T-helper 2 cell treated with Interferon-gamma antibody and Interleukin-4, amounts not matched to agents 5 μg/mL and 100 μg/mL, for 36 hours (primary cell): Measurements from ENCODE around the gene BICRA.
A peak's percentile ranks its signal among the peaks of the same experiment; 100 is the strongest.
"Not testable (repeated sequence)": the region's sequence is repeated elsewhere in the genome, so short reads cannot be mapped to it uniquely, and the experiment has no call there.

ENCODE experiments used
- DNase-seq: peaks from one replicate; pipeline ENCODE4 v3.0.0; 2021; ENCODE audit warnings: low spot score
- H3K27ac Mint-ChIP-seq: one replicate; pipeline ENCODE4 v1.8.0; 2021; ENCODE audit warnings: mild to moderate bottlenecking, mixed read lengths
- H3K27me3 Mint-ChIP-seq: one replicate; pipeline ENCODE4 v1.8.0; 2021; ENCODE audit warnings: low read depth, mixed read lengths
- H3K36me3 Mint-ChIP-seq: one replicate; pipeline ENCODE4 v1.8.0; 2021; ENCODE audit warnings: low read depth, mixed read lengths
- H3K4me1 Mint-ChIP-seq: one replicate; pipeline ENCODE4 v1.8.0; 2021; ENCODE audit warnings: low read depth, mixed read lengths
- H3K4me3 Mint-ChIP-seq: one replicate; pipeline ENCODE4 v1.8.0; 2022; ENCODE audit warnings: mild to moderate bottlenecking, moderate library complexity, mixed read lengths
- H3K9me3 Mint-ChIP-seq: one replicate; pipeline ENCODE4 v1.8.0; 2021; ENCODE audit warnings: mixed read lengths

BICRA gene

GRCh38 chr19:47593860-47594259 lies 15.1 kb upstream of the BICRA start:
- H3K4me3 Mint-ChIP-seq: no peak overlapping the region
- no peaks in the 10 kb centered on the region for H3K9me3 Mint-ChIP-seq
- H3K27me3 Mint-ChIP-seq: peaks cover 10% of the 10 kb centered on the region
- no peaks in the 10 kb centered on the region for H3K36me3 Mint-ChIP-seq
- H3K27ac Mint-ChIP-seq: no peak overlapping the region
- H3K4me1 Mint-ChIP-seq: peaks cover 7% of the 10 kb centered on the region
- no peak for DNase-seq

GRCh38 chr19:47595944-47596343 lies 13.0 kb upstream of the BICRA start:
- Mint-ChIP-seq H3K27ac (no peak overlapping the region), H3K4me3 (no peak overlapping the region), H3K27me3 (peaks cover 5% of the 10 kb centered on the region), H3K9me3 (no peaks in the 10 kb centered on the region), H3K4me1 (peaks cover 16% of the 10 kb centered on the region), H3K36me3 (no peaks in the 10 kb centered on the region)
- no peak for DNase-seq

- no peak for DNase-seq
- H3K27ac Mint-ChIP-seq: no peak overlapping the region
- H3K4me3 Mint-ChIP-seq: peak overlapping the region; percentile 84
- peaks cover 6% of the 10 kb centered on the region for H3K27me3 Mint-ChIP-seq
- no peaks in the 10 kb centered on the region for H3K9me3 Mint-ChIP-seq
- H3K36me3 Mint-ChIP-seq: no peaks in the 10 kb centered on the region
- peaks cover 25% of the 10 kb centered on the region for H3K4me1 Mint-ChIP-seq
Measured at GRCh38 chr19:47598407-47599349, 10.3 kb upstream of the BICRA start.

- peak overlapping the region; percentile 84 for H3K4me3 Mint-ChIP-seq
- H3K9me3 Mint-ChIP-seq, H3K27me3 Mint-ChIP-seq, DNase-seq, H3K36me3 Mint-ChIP-seq: not testable (repeated sequence)
- peaks cover 28% of the 10 kb centered on the region for H3K4me1 Mint-ChIP-seq
- peak overlapping the region; percentile 84 for H3K27ac Mint-ChIP-seq
Measured at GRCh38 chr19:47599671-47600245, 9.2 kb upstream of the BICRA start.

DNA sequence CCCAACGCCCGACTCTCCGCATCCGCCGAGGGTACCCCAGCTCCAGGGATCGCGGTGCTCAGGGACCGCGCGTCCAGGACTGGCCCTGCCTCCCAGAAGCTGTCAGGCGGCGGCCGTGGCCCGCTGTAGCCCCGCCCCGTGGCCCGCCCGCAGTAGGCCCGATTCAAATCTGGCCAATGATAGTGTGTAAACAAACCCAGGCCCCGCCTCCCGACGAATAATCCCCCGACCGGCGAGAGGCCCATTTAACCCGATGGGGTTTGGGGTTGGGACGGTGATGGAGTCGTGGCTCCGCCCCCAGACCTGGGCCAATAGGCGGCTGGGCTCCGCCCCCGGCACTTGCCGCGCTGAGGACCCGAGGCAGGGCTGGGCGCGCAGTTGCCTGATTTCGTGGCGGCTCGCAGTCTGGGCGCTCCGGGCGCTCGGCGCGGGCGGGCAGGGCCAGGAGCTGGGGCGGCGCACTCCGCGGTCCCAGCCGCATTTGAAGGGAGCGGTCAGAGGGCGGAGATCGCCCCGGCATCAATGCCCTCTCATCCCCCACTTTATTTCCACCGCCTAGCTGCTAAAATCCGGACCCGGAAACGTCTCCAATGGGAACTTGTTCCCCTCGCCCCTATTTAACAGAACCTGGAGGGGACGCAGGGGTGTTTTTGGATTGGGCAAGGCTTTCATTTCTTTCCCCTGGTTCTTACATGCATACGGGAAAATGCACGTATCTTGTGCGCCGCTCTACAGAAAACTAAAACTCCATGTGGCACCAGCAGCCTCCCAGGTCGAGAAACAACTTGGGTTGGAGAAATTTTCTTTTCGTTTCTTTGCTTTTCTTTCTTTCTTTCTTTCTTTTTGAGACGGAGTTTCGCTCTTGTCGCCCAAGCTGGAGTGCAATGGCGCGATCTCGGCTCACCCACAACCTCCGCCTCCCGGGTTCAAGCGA lies 8.4 kb upstream of the BICRA start:
- H3K9me3 Mint-ChIP-seq: no peaks in the 10 kb centered on the region
- peak overlapping the region; percentile 84 for H3K27ac Mint-ChIP-seq
- peaks cover 6% of the 10 kb centered on the region for H3K27me3 Mint-ChIP-seq
- no peaks in the 10 kb centered on the region for H3K36me3 Mint-ChIP-seq
- peak; percentile 98 for DNase-seq
- H3K4me3 Mint-ChIP-seq: peak overlapping the region; percentile 88
- H3K4me1 Mint-ChIP-seq: peaks cover 28% of the 10 kb centered on the region

DNA sequence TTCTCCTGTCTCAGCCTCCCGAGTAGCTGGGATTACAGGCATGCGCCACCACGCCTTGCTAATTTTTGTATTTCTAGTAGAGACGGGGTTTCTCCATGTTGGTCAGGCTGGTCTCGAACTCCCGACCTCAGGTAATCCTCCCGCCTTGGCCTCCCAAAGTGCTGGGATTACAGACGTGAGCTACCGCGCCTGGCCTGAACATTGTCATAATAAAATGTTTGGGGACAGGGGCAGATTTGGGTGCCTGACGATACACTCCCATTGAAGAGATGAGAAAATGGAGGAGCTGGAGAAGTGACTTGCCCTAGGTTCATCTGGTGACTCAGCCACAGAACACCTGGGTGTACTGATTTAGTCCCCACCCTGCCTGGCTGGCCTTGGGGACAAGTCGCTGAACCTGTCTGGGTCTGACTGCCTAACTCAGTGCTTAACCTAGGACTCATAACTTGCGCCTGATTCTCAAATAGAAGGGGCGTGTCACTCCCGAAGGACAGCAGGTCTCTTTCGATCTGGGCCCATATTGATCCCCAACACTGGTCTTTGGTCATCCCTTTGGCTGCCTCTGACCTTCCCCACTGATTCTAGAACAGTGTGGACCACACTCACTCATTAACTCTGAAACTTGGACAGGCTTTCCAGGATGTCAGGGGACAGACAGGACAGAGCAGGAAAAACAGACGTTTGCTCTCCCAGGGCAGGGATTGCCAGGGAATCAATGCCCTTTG lies 7.6 kb upstream of the BICRA start:
- Mint-ChIP-seq H3K27ac (peak overlapping the region; percentile 81), H3K27me3 (peaks cover 6% of the 10 kb centered on the region), H3K9me3 (no peaks in the 10 kb centered on the region), H3K4me3 (peak overlapping the region; percentile 88), H3K36me3 (no peaks in the 10 kb centered on the region), H3K4me1 (peaks cover 25% of the 10 kb centered on the region)
- no peak for DNase-seq

GRCh38 chr19:47603706-47604565 lies 5.0 kb upstream of the BICRA start:
- Mint-ChIP-seq H3K27ac (no peak overlapping the region), H3K27me3 (peaks cover 4% of the 10 kb centered on the region), H3K4me3 (no peak overlapping the region), H3K4me1 (peaks cover 26% of the 10 kb centered on the region), H3K36me3 (peaks cover 8% of the 10 kb centered on the region), H3K9me3 (no peaks in the 10 kb centered on the region)
- no peak for DNase-seq

- Mint-ChIP-seq H3K27ac (peak overlapping the region; percentile 83), H3K4me1 (peaks cover 21% of the 10 kb centered on the region), H3K9me3 (no peaks in the 10 kb centered on the region), H3K36me3 (peaks cover 10% of the 10 kb centered on the region), H3K4me3 (peak overlapping the region; percentile 80), H3K27me3 (peaks cover 2% of the 10 kb centered on the region)
- no peak for DNase-seq
Measured at GRCh38 chr19:47607564-47608073, 1.3 kb upstream of the BICRA start.

- no peaks in the 10 kb centered on the region for H3K9me3 Mint-ChIP-seq
- H3K27me3 Mint-ChIP-seq: no peaks in the 10 kb centered on the region
- H3K36me3 Mint-ChIP-seq: peaks cover 10% of the 10 kb centered on the region
- peak; percentile 93 for DNase-seq
- peak overlapping the region; percentile 80 for H3K4me3 Mint-ChIP-seq
- H3K27ac Mint-ChIP-seq: peak overlapping the region; percentile 83
- peaks cover 21% of the 10 kb centered on the region for H3K4me1 Mint-ChIP-seq
Measured at GRCh38 chr19:47608074-47608918, 638 bp upstream of the BICRA start.

GRCh38 chr19:47609906-47610894 lies 1.3 kb downstream of the BICRA start:
- Mint-ChIP-seq H3K27me3 (no peaks in the 10 kb centered on the region), H3K36me3 (peaks cover 13% of the 10 kb centered on the region), H3K9me3 (no peaks in the 10 kb centered on the region), H3K27ac (peak overlapping the region; percentile 77), H3K4me1 (peaks cover 18% of the 10 kb centered on the region), H3K4me3 (peak overlapping the region; percentile 80)
- DNase-seq: peak; percentile 33

DNA sequence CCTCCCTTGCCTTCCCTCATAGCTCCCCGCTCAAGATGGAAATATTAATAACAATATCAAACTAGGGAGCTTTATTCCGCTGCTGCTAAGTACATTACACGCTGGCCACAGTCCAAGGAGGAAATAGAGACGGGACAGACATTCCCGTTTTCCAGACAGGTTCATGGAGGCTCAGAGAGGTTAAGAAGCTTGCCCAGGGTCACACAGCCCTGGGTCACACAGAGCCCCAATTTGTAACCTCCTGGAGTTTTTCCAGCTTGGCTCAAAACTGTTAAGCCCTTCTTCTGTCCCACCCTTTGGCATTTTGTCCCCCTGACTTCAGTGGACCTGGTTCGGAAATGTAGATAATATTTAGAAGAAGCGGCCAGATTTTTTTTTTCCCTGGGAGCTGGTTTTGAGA lies 2.0 kb downstream of the BICRA start:
- no peak for DNase-seq
- H3K27me3 Mint-ChIP-seq: no peaks in the 10 kb centered on the region
- H3K4me1 Mint-ChIP-seq: peaks cover 20% of the 10 kb centered on the region
- peaks cover 16% of the 10 kb centered on the region for H3K36me3 Mint-ChIP-seq
- no peaks in the 10 kb centered on the region for H3K9me3 Mint-ChIP-seq
- peak overlapping the region; percentile 77 for H3K27ac Mint-ChIP-seq
- H3K4me3 Mint-ChIP-seq: peak overlapping the region; percentile 80
